Adrenal gland (tissue), 5 donors: ENCODE data around the gene OGFRL1.

Experiments
- POLR2A ChIP-seq, 2 donors: fragments of 450-650 bp; IDR thresholded peaks; one replicate each; pipeline ENCODE4 v1.6.1; 2017; ENCODE audit warnings: antibody characterized with exemption in 2 of 2, mild to moderate bottlenecking in 2 of 2, moderate library complexity in 1 of 2
- TF ChIP-seq, protein P1 (sequence below), 6 experiments: fragments of 450-650 bp in 4 of 6; fragments of 200-600 bp in 2 of 6; sonication (generic) in 1 of 6; IDR thresholded peaks; 1 replicate in 5 of 6; 2 replicates in 1 of 6; pipeline versions ENCODE4 v1.5.1 to v1.8.0; 2016 to 2021; ENCODE audit warnings: antibody characterized with exemption in 6 of 6, mild to moderate bottlenecking in 2 of 6, moderate library complexity in 1 of 6
- donor health status: DM: no; HTN: no; CAD: no.

GRCh38 chr6:71262914-71263313 is 25.7 kb upstream of the OGFRL1 start:
- TF ChIP-seq, protein P1, sequence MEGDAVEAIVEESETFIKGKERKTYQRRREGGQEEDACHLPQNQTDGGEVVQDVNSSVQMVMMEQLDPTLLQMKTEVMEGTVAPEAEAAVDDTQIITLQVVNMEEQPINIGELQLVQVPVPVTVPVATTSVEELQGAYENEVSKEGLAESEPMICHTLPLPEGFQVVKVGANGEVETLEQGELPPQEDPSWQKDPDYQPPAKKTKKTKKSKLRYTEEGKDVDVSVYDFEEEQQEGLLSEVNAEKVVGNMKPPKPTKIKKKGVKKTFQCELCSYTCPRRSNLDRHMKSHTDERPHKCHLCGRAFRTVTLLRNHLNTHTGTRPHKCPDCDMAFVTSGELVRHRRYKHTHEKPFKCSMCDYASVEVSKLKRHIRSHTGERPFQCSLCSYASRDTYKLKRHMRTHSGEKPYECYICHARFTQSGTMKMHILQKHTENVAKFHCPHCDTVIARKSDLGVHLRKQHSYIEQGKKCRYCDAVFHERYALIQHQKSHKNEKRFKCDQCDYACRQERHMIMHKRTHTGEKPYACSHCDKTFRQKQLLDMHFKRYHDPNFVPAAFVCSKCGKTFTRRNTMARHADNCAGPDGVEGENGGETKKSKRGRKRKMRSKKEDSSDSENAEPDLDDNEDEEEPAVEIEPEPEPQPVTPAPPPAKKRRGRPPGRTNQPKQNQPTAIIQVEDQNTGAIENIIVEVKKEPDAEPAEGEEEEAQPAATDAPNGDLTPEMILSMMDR (IDR thresholded peaks at IDR 0.05), result no peak
- TF ChIP-seq POLR2A (IDR thresholded peaks at IDR 0.05), result no peak
